Adipose tissue (tissue), 3 donors: ENCODE measurements around the gene KCTD1. TPM values are rescaled to one million over a fixed set of nuclear protein-coding genes. Genes with fewer than 3 reads are reported as not detected.

Source experiments
- H3K27ac ChIP-seq: one replicate; pipeline ENCODE4 v1.5.1; 2013; ENCODE audit warnings: low read depth, low read length
- WGBS, 3 donors: extraction: QIAGEN DNeasy Blood & Tissue Kit; methylation state at CpG; one replicate each; pipeline ENCODE4 v1.1.7; 2013; 5-methylcytosine and 5-hydroxymethylcytosine counted together
- polyA plus RNA-seq, 3 donors: library from polyadenylated mRNA; stranded (reverse); fragments of 200-250 nt; gene quantifications; one replicate each; pipeline ENCODE4 v1.2.3, GENCODE V29; 2013
- donor health status: healthy with polysubstance abuse.
- donor health status: Bipolar disorder and iron deficiency.
- donor health status: healthy.

The KCTD1 gene
- polyA plus RNA-seq, 3 donors: 4.4 to 12.4 (median 6.5) TPM

GRCh38 chr18:26421503-26421902, 126.8 kb downstream of the KCTD1 start:
- no peak overlapping the region for H3K27ac ChIP-seq
- WGBS, 3 donors: 79 to 89% (median 81%) methylated on average over 6 of the region's 6 CpGs

GRCh38 chr18:26419746-26420145, 128.6 kb downstream of the KCTD1 start:
- 73 to 74% (median 73%) methylated on average over 9 of the region's 9 CpGs for WGBS, 3 donors
- H3K27ac ChIP-seq: no peak overlapping the region

- no peak overlapping the region for H3K27ac ChIP-seq
- WGBS, 3 donors: 89 to 96% (median 94%) methylated on average over 4 of the region's 4 CpGs
Observed at GRCh38 chr18:26418225-26418624, 130.1 kb downstream of the KCTD1 start.

GRCh38 chr18:26417190-26417589, 131.2 kb downstream of the KCTD1 start:
- H3K27ac ChIP-seq: no peak overlapping the region
- WGBS, 3 donors: 92 to 95% (median 95%) methylated on average over 12 of the region's 12 CpGs

- 93 to 96% (median 94%) methylated on average over 8 of the region's 8 CpGs for WGBS, 3 donors
- H3K27ac ChIP-seq: no peak overlapping the region
Observed at GRCh38 chr18:26416652-26417150, 131.7 kb downstream of the KCTD1 start.

- H3K27ac ChIP-seq: no peak overlapping the region
- 70 to 78% (median 75%) methylated on average over 7 of the region's 7 CpGs for WGBS, 3 donors
Observed at GRCh38 chr18:26415631-26416030, 132.7 kb downstream of the KCTD1 start.

GRCh38 chr18:26414901-26415440, 133.4 kb downstream of the KCTD1 start:
- H3K27ac ChIP-seq: no peak overlapping the region
- 44 to 60% (median 52%) methylated on average over 4 of the region's 4 CpGs for WGBS, 3 donors

- 72 to 84% (median 80%) methylated on average over 4 of the region's 4 CpGs for WGBS, 3 donors
Observed at GRCh38 chr18:26409091-26409490, 139.3 kb downstream of the KCTD1 start.

GRCh38 chr18:26407736-26408601, 140.4 kb downstream of the KCTD1 start:
- WGBS, 3 donors: 83 to 89% (median 88%) methylated on average over 16 of the region's 16 CpGs
- H3K27ac ChIP-seq: no peak overlapping the region

More at GRCh38 chr18:26409091-26409490, 139.3 kb downstream of the KCTD1 start:
- H3K27ac ChIP-seq: no peak overlapping the region

- 80 to 84% (median 80%) methylated on average over 15 of the region's 15 CpGs for WGBS, 3 donors
- H3K27ac ChIP-seq: no peak overlapping the region
Observed at GRCh38 chr18:26406854-26407517, 141.4 kb downstream of the KCTD1 start.

GRCh38 chr18:26406324-26406723, 142.0 kb downstream of the KCTD1 start:
- H3K27ac ChIP-seq: no peak overlapping the region
- 87 to 88% (median 87%) methylated on average over 12 of the region's 12 CpGs for WGBS, 3 donors

GRCh38 chr18:26405190-26405801, 143.1 kb downstream of the KCTD1 start:
- H3K27ac ChIP-seq: no peak overlapping the region
- 49 to 67% (median 66%) methylated on average over 5 of the region's 5 CpGs for WGBS, 3 donors
